Activated B cell treated with CpG ODN at 0.5 μM for 24 hours (primary cell): ENCODE results near the gene METTL27. TPM values are rescaled to one million over a fixed set of nuclear protein-coding genes. Genes with fewer than 3 reads are reported as not detected.

ENCODE experiments used
- ATAC-seq: fragments of 200-7000 bp; cut with Tn5 transposase; one replicate; pipeline ENCODE4 v1.10.0; 2021; ENCODE audit warnings: low read depth, mild to moderate bottlenecking, moderate library complexity
- CTCF ChIA-PET: fragments of 350-600 bp; sonication (Branson Sonifier 250); formaldehyde crosslinking; loops from one replicate; lab custom pipeline; 2021; ENCODE audit warnings: antibody characterized with exemption; lab: Charles Lee
- POLR2A ChIA-PET: fragments of 350-600 bp; sonication (Branson Sonifier 250); formaldehyde crosslinking; loops from one replicate; lab custom pipeline; 2021; ENCODE audit warnings: antibody characterized with exemption; lab: Charles Lee
- DNase-seq: peaks from one replicate; pipeline ENCODE4 v3.0.0; 2022
- H3K27ac Mint-ChIP-seq: one replicate; pipeline ENCODE4 v1.8.0; 2020; ENCODE audit warnings: mixed read lengths
- H3K27me3 Mint-ChIP-seq: one replicate; pipeline ENCODE4 v1.8.0; 2021; ENCODE audit warnings: mixed read lengths
- H3K36me3 Mint-ChIP-seq: one replicate; pipeline ENCODE4 v1.8.0; 2021; ENCODE audit warnings: low read depth, mixed read lengths
- H3K4me1 Mint-ChIP-seq: one replicate; pipeline ENCODE4 v1.8.0; 2021; ENCODE audit warnings: mixed read lengths
- H3K4me3 Mint-ChIP-seq: one replicate; pipeline ENCODE4 v1.8.0; 2020; ENCODE audit warnings: mild to moderate bottlenecking, mixed read lengths
- H3K9me3 Mint-ChIP-seq: one replicate; pipeline ENCODE4 v1.8.0; 2020; ENCODE audit warnings: mixed read lengths
- intact Hi-C: fragments of 100-400 bp; cut with micrococcal nuclease; formaldehyde crosslinking; loops from one replicate; pipeline ENCODE4 v1.15.1; 2024
- total RNA-seq: library from RNA; stranded (reverse); gene quantifications from 2 replicates; pipeline ENCODE4 v1.2.3, GENCODE V29; 2022
- TF ChIP-seq, protein P1 (sequence below): fragments of 200-600 bp; IDR thresholded peaks from one replicate; pipeline ENCODE4 v1.8.0; 2022; ENCODE audit warnings: antibody characterized with exemption, mild to moderate bottlenecking

Gene METTL27
- total RNA-seq, 1 donor from 2014 or later, result 1.7 TPM

DNA sequence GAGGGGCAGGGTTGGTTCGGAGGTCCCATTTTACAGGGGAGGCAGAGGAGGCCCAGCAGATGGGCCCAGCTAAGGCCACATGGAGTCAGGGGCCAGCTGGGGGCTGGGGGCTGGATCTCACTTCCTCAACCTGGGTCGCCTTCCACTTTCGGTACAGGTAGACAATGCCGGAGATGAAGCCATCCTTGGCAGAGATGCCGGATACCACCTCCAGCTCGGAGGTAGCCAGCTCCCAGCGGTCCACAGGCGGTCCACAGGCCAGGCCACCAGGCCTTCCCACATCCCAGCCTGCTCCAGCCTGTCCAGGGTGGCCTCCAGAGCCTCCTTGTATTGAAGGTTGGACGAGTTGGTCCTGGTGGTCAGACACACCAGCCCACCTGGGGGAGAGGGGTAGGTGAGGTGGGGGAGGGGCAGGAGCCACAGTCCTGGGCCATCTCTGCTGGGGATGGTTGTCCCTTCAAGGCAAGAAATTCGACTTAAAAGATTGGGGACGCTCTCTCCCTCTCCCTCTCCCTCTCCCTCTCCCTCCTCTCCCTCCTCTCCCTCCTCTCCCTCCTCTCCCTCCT lies 7.6 kb downstream of the METTL27 start:
- POLR2A ChIA-PET, result no interaction called here
- Mint-ChIP-seq H3K27ac (no peak overlapping the region), H3K4me3 (no peak overlapping the region), H3K9me3 (no peaks in the 10 kb centered on the region), H3K36me3 (no peaks in the 10 kb centered on the region), H3K27me3 (no peaks in the 10 kb centered on the region), H3K4me1 (no peaks in the 10 kb centered on the region)
- intact Hi-C loops, result no loop called here
- CTCF ChIA-PET, result interaction anchor here (1.0 kb wide), 1 partner anchor 19 kb away, joined by 3 read pairs; no protein-coding TSS in a partner anchor
- no peak for DNase-seq
- ATAC-seq, result no peak
- TF ChIP-seq, protein P1, sequence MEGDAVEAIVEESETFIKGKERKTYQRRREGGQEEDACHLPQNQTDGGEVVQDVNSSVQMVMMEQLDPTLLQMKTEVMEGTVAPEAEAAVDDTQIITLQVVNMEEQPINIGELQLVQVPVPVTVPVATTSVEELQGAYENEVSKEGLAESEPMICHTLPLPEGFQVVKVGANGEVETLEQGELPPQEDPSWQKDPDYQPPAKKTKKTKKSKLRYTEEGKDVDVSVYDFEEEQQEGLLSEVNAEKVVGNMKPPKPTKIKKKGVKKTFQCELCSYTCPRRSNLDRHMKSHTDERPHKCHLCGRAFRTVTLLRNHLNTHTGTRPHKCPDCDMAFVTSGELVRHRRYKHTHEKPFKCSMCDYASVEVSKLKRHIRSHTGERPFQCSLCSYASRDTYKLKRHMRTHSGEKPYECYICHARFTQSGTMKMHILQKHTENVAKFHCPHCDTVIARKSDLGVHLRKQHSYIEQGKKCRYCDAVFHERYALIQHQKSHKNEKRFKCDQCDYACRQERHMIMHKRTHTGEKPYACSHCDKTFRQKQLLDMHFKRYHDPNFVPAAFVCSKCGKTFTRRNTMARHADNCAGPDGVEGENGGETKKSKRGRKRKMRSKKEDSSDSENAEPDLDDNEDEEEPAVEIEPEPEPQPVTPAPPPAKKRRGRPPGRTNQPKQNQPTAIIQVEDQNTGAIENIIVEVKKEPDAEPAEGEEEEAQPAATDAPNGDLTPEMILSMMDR, result no peak

DNA sequence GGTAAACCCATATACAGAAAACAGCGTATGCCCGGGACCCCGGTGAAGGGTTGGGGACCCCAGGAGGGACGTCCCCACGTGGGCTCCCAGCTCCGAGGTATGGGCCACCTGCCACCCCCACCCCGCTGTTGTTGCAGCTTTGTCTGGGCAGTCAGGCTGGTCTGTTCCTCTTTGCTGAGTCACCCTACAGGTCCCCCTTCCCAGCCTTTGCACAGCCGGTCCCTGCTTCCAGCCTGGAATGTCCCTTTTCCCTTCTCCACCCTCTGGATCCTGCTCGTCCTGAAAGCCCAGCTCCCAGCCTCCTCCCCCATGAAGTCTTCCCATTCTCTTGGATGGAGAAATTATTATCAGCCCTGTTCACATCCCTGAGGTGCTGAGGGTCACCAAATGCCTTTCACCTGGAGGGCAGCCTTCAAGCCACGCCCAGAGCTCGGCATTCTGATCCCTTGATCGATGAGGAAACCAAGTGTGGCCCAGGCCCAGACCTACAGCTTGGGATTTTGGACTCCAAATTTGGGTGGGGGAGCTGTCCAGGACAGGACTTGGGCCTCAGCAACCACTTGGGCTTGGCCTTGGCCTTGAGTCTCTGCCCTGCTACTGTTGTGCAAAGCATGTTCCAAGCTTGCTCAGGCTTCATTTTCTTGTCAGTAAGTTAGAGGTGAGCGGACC lies 8.9 kb downstream of the METTL27 start:
- no peaks in the 10 kb centered on the region for H3K27me3 Mint-ChIP-seq
- intact Hi-C loops, result loop anchor here (2.0 kb wide), 1 partner anchor 13 kb away; no protein-coding TSS in a partner anchor
- POLR2A ChIA-PET, result no interaction called here

DNA sequence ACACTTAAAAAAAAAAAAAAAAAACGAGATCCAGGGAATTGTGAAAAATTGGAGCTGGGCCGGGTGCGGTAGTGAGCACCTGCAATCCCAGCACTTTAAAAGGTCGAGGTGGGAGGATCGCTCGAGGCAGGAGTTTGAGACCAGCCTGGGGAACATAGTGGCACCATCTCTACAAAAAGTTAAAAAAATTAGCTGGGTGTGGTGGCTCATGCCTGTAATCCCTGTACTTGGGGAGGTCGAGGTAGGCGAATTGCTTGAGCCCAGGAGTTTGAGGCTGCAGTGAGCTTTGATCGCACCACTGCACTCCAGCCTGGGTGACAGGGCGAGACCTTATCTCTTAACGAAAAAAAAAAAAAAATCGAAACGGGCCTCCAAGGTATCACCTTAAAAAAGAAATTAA lies 9.5 kb downstream of the METTL27 start:
- intact Hi-C loops, result loop anchor here (2.0 kb wide), 1 partner anchor 14 kb away; no protein-coding TSS in a partner anchor
- TF ChIP-seq, protein P1, result no peak
- no peaks in the 10 kb centered on the region for H3K9me3 Mint-ChIP-seq
- DNase-seq (no peak), ATAC-seq (no peak)
- ChIA-PET CTCF (no interaction called here), POLR2A (no interaction called here)
- peaks cover 1% of the 10 kb centered on the region for H3K27me3 Mint-ChIP-seq
- no peak overlapping the region for H3K27ac Mint-ChIP-seq
- peaks cover 9% of the 10 kb centered on the region for H3K4me1 Mint-ChIP-seq
- H3K36me3 Mint-ChIP-seq, result no peaks in the 10 kb centered on the region
- no peak overlapping the region for H3K4me3 Mint-ChIP-seq

More for the DNA sequence above, 8.9 kb downstream of the METTL27 start:
- Mint-ChIP-seq H3K36me3 (no peaks in the 10 kb centered on the region), H3K4me1 (peaks cover 4% of the 10 kb centered on the region), H3K9me3 (no peaks in the 10 kb centered on the region), H3K27ac (no peak overlapping the region), H3K4me3 (no peak overlapping the region)
- TF ChIP-seq, protein P1, result no peak
- ATAC-seq, result no peak
- DNase-seq, result no peak
- CTCF ChIA-PET, result no interaction called here

DNA sequence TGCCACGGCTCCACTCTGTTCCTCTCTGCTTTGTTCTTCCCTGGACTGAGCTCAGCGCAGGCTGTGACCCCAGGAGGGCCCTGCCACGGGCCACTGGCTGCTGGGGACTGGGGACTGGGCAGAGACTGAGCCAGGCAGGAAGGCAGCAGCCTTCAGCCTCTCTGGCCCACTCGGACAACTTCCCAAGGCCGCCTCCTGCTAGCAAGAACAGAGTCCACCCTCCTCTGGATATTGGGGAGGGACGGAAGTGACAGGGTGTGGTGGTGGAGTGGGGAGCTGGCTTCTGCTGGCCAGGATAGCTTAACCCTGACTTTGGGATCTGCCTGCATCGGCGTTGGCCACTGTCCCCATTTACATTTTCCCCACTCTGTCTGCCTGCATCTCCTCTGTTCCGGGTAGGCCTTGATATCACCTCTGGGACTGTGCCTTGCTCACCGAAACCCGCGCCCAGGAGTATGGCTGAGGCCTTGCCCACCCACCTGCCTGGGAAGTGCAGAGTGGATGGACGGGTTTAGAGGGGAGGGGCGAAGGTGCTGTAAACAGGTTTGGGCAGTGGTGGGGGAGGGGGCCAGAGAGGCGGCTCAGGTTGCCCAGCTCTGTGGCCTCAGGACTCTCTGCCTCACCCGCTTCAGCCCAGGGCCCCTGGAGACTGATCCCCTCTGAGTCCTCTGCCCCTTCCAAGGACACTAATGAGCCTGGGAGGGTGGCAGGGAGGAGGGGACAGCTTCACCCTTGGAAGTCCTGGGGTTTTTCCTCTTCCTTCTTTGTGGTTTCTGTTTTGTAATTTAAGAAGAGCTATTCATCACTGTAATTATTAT lies 10.3 kb downstream of the METTL27 start:
- intact Hi-C loops, result loop anchor here (2.0 kb wide), 1 partner anchor 15 kb away; no protein-coding TSS in a partner anchor
- H3K27ac Mint-ChIP-seq, result no peak overlapping the region
- H3K9me3 Mint-ChIP-seq, result no peaks in the 10 kb centered on the region
- peaks cover 17% of the 10 kb centered on the region for H3K4me1 Mint-ChIP-seq
- DNase-seq, result no peak
- ATAC-seq, result no peak
- ChIA-PET POLR2A (no interaction called here), CTCF (no interaction called here)
- no peak overlapping the region for H3K4me3 Mint-ChIP-seq
- H3K27me3 Mint-ChIP-seq, result peaks cover 1% of the 10 kb centered on the region
- TF ChIP-seq, protein P1, result no peak
- no peaks in the 10 kb centered on the region for H3K36me3 Mint-ChIP-seq

DNA sequence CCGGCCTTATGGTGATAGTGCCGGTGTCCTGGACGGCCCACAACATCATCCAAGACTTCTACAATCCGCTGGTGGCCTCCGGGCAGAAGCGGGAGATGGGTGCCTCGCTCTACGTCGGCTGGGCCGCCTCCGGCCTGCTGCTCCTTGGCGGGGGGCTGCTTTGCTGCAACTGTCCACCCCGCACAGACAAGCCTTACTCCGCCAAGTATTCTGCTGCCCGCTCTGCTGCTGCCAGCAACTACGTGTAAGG lies 10.8 kb downstream of the METTL27 start:
- ATAC-seq, result no peak
- POLR2A ChIA-PET, result no interaction called here
- no peak overlapping the region for H3K27ac Mint-ChIP-seq

More for the DNA sequence above, 10.8 kb downstream of the METTL27 start:
- no peak overlapping the region for H3K4me3 Mint-ChIP-seq
- peaks cover 22% of the 10 kb centered on the region for H3K4me1 Mint-ChIP-seq
- H3K9me3 Mint-ChIP-seq, result no peaks in the 10 kb centered on the region
- no peaks in the 10 kb centered on the region for H3K36me3 Mint-ChIP-seq
- TF ChIP-seq, protein P1, result no peak
- CTCF ChIA-PET, result no interaction called here
- DNase-seq, result no peak
- H3K27me3 Mint-ChIP-seq, result peaks cover 1% of the 10 kb centered on the region
- intact Hi-C loops, result no loop called here
